HepG2 (cell line): ENCODE data around the gene EMILIN3. TPM values are rescaled to one million over a fixed set of nuclear protein-coding genes. Genes with fewer than 3 reads are reported as not detected.

Experiments
- DMAP1 ChIP-seq: IDR thresholded peaks from 2 replicates; pipeline ENCODE4 v1.6.1; 2016
- GPN1 ChIP-seq: sonication (generic); formaldehyde crosslinking; IDR thresholded peaks from 2 replicates; pipeline ENCODE4 v1.5.1; 2020; ENCODE audit warnings: missing genetic modification reagents, borderline replicate concordance
- MBD4 ChIP-seq: IDR thresholded peaks from 2 replicates; pipeline ENCODE4 v1.6.1; 2012; ENCODE audit warnings: low read length, inconsistent platforms, borderline replicate concordance
- MZF1 ChIP-seq: sonication (generic); formaldehyde crosslinking; IDR thresholded peaks from 2 replicates; pipeline ENCODE4 v1.8.1; 2023; ENCODE audit warnings: mild to moderate bottlenecking, missing genetic modification reagents, borderline replicate concordance
- NR2F2 ChIP-seq: IDR thresholded peaks from 2 replicates; pipeline ENCODE4 v1.6.1; 2012; ENCODE audit warnings: low read depth, inconsistent platforms, borderline replicate concordance
- PHF21A ChIP-seq: sonication (generic); formaldehyde crosslinking; IDR thresholded peaks from 2 replicates; pipeline ENCODE4 v1.5.0; 2020; ENCODE audit warnings: mild to moderate bottlenecking, missing genetic modification reagents
- PTBP1 ChIP-seq: fragments of 200-400 bp; formaldehyde crosslinking; IDR thresholded peaks from 2 replicates; pipeline ENCODE4 v1.6.1; 2018; ENCODE audit warnings: low read length, low read depth; ENCODE audit not compliant: poor library complexity, severe bottlenecking
- RNF2 ChIP-seq: fragments of 450-650 bp; conservative IDR thresholded peaks from 2 replicates; pipeline ENCODE4 v1.6.1; 2016; ENCODE audit warnings: low read depth
- SIN3A ChIP-seq: IDR thresholded peaks from 2 replicates; pipeline ENCODE4 v1.6.1; 2011; ENCODE audit warnings: low read depth, mild to moderate bottlenecking, control low read depth, low read length, borderline replicate concordance
- SOX6 ChIP-seq, 2 experiments: fragments of 450-650 bp in 1 of 2; sonication (generic) in 1 of 2; formaldehyde crosslinking in 1 of 2; IDR thresholded peaks; 2 replicates each; pipeline versions ENCODE4 v1.4.0 to v1.6.1; 2017 to 2020; ENCODE audit warnings: antibody characterized with exemption in 1 of 2, mild to moderate bottlenecking in 1 of 2, missing genetic modification reagents in 1 of 2
- SP2 ChIP-seq: sonication (generic); formaldehyde crosslinking; IDR thresholded peaks from 2 replicates; pipeline ENCODE4 v1.5.1; 2020; ENCODE audit warnings: mild to moderate bottlenecking, missing genetic modification reagents
- TARDBP ChIP-seq: sonication (generic); formaldehyde crosslinking; IDR thresholded peaks from 2 replicates; pipeline ENCODE4 v1.8.0; 2022; ENCODE audit warnings: mild to moderate bottlenecking, missing genetic modification reagents
- THAP11 ChIP-seq: IDR thresholded peaks from 2 replicates; pipeline ENCODE4 v1.6.1; 2016; ENCODE audit warnings: missing biosample characterization, missing genetic modification reagents
- ZFY ChIP-seq: sonication (generic); formaldehyde crosslinking; IDR thresholded peaks from 2 replicates; pipeline ENCODE4 v1.4.0; 2020; ENCODE audit warnings: missing genetic modification reagents
- ZKSCAN8 ChIP-seq: IDR thresholded peaks from 2 replicates; pipeline ENCODE4 v1.6.1; 2016; ENCODE audit warnings: borderline replicate concordance, missing genetic modification reagents, missing compliant biosample characterization
- ZNF20 ChIP-seq: sonication (generic); formaldehyde crosslinking; IDR thresholded peaks from 2 replicates; pipeline ENCODE4 v1.4.0; 2020; ENCODE audit warnings: mild to moderate bottlenecking, moderate library complexity, missing genetic modification reagents
- ZNF530 ChIP-seq: sonication (generic); formaldehyde crosslinking; IDR thresholded peaks from 2 replicates; pipeline ENCODE4 v1.5.0; 2020; ENCODE audit warnings: low read depth, mild to moderate bottlenecking, missing genetic modification reagents
- ZNF576 ChIP-seq: sonication (generic); formaldehyde crosslinking; IDR thresholded peaks from 2 replicates; pipeline ENCODE4 v1.4.0; 2020; ENCODE audit warnings: mild to moderate bottlenecking, missing genetic modification reagents
- polyA plus RNA-seq, 8 experiments: library from polyadenylated mRNA; depleted of rRNA in 3 of 8; stranded (reverse) in 7 of 8; unstranded in 1 of 8; fragments of >200 nt; fragmentation: Illumina TruSeq in 4 of 8; extraction: Trizol in 4 of 8; gene quantifications; 2 replicates each; pipeline versions ENCODE4 v1.2.1 to v1.2.3, GENCODE V29; 2011 to 2016; ENCODE audit warnings: low read depth in 4 of 8, missing spikeins in 1 of 8, mixed read lengths in 1 of 8; ENCODE audit not compliant: insufficient read depth in 1 of 8
- total RNA-seq, 5 experiments: library from RNA; depleted of rRNA; stranded (reverse); fragments of >200 nt; fragmentation: Illumina TruSeq; extraction: Trizol; gene quantifications; 2 replicates each; pipeline ENCODE4 v1.2.3, GENCODE V29; 2016; ENCODE audit warnings: low read depth in 1 of 5
- TF ChIP-seq, protein P1 (sequence below): sonication (generic); formaldehyde crosslinking; IDR thresholded peaks from 2 replicates; pipeline ENCODE4 v1.5.1; 2020; ENCODE audit warnings: missing genetic modification reagents, mild to moderate bottlenecking, borderline replicate concordance
- TF ChIP-seq, protein P2 (sequence below): sonication (generic); formaldehyde crosslinking; IDR thresholded peaks from 2 replicates; pipeline ENCODE4 v1.9.0; 2022; ENCODE audit warnings: low read depth, missing genetic modification reagents

The EMILIN3 gene
- total and polyA plus RNA-seq, 2 of the 13 experiments (the other 11 are each of a cell fraction or from before 2014, with no cell fraction given), result 0.25 to 0.29 TPM

DNA sequence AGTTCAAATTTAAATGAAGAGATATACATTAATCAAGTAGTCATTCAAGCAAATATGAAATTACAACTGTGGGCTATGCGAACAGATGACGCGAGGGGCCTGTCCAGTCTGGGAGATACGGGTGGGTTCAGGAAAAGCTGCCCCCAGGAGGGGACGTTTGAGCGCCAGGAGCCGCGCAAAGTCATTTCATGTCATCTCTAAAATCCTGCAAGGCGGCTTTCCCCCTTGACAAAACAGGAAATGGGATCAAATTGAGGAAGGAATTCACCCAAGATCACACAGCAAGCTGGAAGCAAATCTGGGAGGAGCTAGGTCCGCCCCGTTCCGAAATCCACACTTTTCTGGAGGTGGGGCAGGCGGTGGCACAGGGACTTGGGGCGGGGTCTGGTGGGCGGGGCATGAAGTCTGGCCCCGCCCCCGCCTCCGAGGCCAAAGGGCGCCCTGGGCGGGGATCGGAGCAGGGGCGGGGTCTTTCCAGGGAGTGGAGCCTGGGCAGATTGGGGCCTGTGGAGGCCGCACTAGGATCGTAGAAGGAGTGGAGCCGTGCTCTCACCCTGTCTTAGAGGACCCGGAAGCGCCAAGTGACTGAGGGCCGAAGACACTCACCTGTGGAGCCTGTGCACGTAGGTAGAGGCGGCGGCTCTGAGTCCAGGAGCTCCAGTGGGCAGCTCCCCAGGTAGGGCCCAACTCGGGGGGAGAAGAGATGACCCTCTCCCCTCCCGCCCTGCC is 26.1 kb downstream of the EMILIN3 start, which contains the start of gene LPIN3 (continued):
- TF ChIP-seq MZF1 (CRISPR knock-in tag) (0 out of 2 replicates have a peak, but pooled peaks have one; percentile 10), SOX6 (IDR thresholded peaks at IDR 0.05) (no peak), SOX6 (CRISPR knock-in tag; IDR thresholded peaks at IDR 0.05) (no peak; the same call in 1 of the 2 replicates), ZKSCAN8 (CRISPR knock-in tag) (peak; percentile 99; the same call in 1 of the 2 replicates), MBD4 (no peak), ZFY (CRISPR knock-in tag) (peak; percentile 97), SP2 (CRISPR knock-in tag) (peak; percentile 6), ZNF530 (CRISPR knock-in tag) (no peak), RNF2 (0 out of 2 replicates have a peak, but pooled peaks have one; percentile 13), PTBP1 (peak; percentile 48), SIN3A (peak; percentile 76; the same call in 1 of the 2 replicates), ZNF20 (no peak), PHF21A (CRISPR knock-in tag) (no peak), GPN1 (CRISPR knock-in tag) (no peak), ZNF576 (CRISPR knock-in tag) (0 out of 2 replicates have a peak, but pooled peaks have one; percentile 10), TARDBP (CRISPR knock-in tag) (no peak), THAP11 (CRISPR knock-in tag) (peak; percentile 55; the same call in 1 of the 2 replicates), NR2F2 (no peak), DMAP1 (CRISPR knock-in tag) (peak; percentile 52; the same call in 1 of the 2 replicates)
- TF ChIP-seq, protein P1, sequence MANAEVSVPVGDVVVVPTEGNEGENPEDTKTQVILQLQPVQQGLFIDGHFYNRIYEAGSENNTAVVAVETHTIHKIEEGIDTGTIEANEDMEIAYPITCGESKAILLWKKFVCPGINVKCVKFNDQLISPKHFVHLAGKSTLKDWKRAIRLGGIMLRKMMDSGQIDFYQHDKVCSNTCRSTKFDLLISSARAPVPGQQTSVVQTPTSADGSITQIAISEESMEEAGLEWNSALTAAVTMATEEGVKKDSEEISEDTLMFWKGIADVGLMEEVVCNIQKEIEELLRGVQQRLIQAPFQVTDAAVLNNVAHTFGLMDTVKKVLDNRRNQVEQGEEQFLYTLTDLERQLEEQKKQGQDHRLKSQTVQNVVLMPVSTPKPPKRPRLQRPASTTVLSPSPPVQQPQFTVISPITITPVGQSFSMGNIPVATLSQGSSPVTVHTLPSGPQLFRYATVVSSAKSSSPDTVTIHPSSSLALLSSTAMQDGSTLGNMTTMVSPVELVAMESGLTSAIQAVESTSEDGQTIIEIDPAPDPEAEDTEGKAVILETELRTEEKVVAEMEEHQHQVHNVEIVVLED (CRISPR knock-in tag), result peak; percentile 44; the same call in 1 of the 2 replicates
- TF ChIP-seq, protein P2, sequence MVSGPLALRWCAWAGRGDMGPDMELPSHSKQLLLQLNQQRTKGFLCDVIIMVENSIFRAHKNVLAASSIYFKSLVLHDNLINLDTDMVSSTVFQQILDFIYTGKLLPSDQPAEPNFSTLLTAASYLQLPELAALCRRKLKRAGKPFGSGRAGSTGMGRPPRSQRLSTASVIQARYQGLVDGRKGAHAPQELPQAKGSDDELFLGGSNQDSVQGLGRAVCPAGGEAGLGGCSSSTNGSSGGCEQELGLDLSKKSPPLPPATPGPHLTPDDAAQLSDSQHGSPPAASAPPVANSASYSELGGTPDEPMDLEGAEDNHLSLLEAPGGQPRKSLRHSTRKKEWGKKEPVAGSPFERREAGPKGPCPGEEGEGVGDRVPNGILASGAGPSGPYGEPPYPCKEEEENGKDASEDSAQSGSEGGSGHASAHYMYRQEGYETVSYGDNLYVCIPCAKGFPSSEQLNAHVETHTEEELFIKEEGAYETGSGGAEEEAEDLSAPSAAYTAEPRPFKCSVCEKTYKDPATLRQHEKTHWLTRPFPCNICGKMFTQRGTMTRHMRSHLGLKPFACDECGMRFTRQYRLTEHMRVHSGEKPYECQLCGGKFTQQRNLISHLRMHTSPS, result 0 out of 2 replicates have a peak, but pooled peaks have one; percentile 10
